ENCODE data around the gene HKDC1. TPM values are rescaled to one million over a fixed set of nuclear protein-coding genes. Genes with fewer than 3 reads are reported as not detected.

HKDC1 gene
- total RNA-seq, 2 experiments from 2014 or later: not detected

GRCh38 chr10:69217119-69217754, 2.9 kb upstream of the HKDC1 start:
- H3K4me3 ChIP-seq (ENCODE audit: low read depth, low read length, poor library complexity, severe bottlenecking): no peak overlapping the region
- H3K4me1 ChIP-seq (ENCODE audit: insufficient read depth, low read length, poor library complexity, severe bottlenecking): peaks cover 6% of the 10 kb centered on the region
- BruUV-seq (replicated peaks): no TSS peak
- intact Hi-C loops (cut with micrococcal nuclease; ENCODE audit: unreplicated experiment): no loop called here
- no peak for TF ChIP-seq CTCF (conservative IDR thresholded peaks at IDR 0.05; ENCODE audit: low read length)
- no peak for TF ChIP-seq EZH2phosphoT487 (IDR thresholded peaks at IDR 0.05; ENCODE audit: borderline replicate concordance, low read depth, low read length)
- H3K4me2 ChIP-seq (ENCODE audit: low read length): no peak overlapping the region
- H3K27ac ChIP-seq (ENCODE audit: low read depth, low read length, poor library complexity, severe bottlenecking): no peak overlapping the region
- H4K20me1 ChIP-seq (ENCODE audit: insufficient read depth, low read length): no peaks in the 10 kb centered on the region
- no peaks in the 10 kb centered on the region for H3K9me3 ChIP-seq (ENCODE audit: low read length)
- no peak overlapping the region for H2AFZ ChIP-seq (ENCODE audit: low read length)
- H3K79me2 ChIP-seq (ENCODE audit: insufficient read depth, low read depth, low read length): no peaks in the 10 kb centered on the region
- ChIA-PET CTCF (ENCODE audit: unreplicated experiment) (no interaction called here), POLR2A (no interaction called here)
- no peaks in the 10 kb centered on the region for H3K36me3 ChIP-seq (ENCODE audit: insufficient read depth, low read length)
- H3K9me2 ChIP-seq (ENCODE audit: insufficient read depth, low read length): no peaks in the 10 kb centered on the region
- DNase-seq (ENCODE audit: low spot score): no peak

GRCh38 chr10:69218831-69219230, 1.3 kb upstream of the HKDC1 start:
- intact Hi-C loops (cut with micrococcal nuclease; ENCODE audit: unreplicated experiment): no loop called here
- POLR2A ChIA-PET: no interaction called here
- H3K4me2 ChIP-seq (ENCODE audit: low read length): no peak overlapping the region

More at GRCh38 chr10:69218831-69219230, 1.3 kb upstream of the HKDC1 start:
- no peaks in the 10 kb centered on the region for H3K36me3 ChIP-seq (ENCODE audit: insufficient read depth, low read length)
- no peak overlapping the region for H3K27ac ChIP-seq (ENCODE audit: low read depth, low read length, poor library complexity, severe bottlenecking)
- peaks cover 19% of the 10 kb centered on the region for H3K4me1 ChIP-seq (ENCODE audit: insufficient read depth, low read length, poor library complexity, severe bottlenecking)
- TF ChIP-seq CTCF (conservative IDR thresholded peaks at IDR 0.05; ENCODE audit: low read length) (no peak), EZH2phosphoT487 (IDR thresholded peaks at IDR 0.05; ENCODE audit: borderline replicate concordance, low read depth, low read length) (no peak)
- BruUV-seq (replicated peaks): no TSS peak
- no peaks in the 10 kb centered on the region for H3K9me2 ChIP-seq (ENCODE audit: insufficient read depth, low read length)
- H4K20me1 ChIP-seq (ENCODE audit: insufficient read depth, low read length): no peaks in the 10 kb centered on the region
- DNase-seq (ENCODE audit: low spot score): no peak
- CTCF ChIA-PET (ENCODE audit: unreplicated experiment): no interaction called here
- no peak overlapping the region for H2AFZ ChIP-seq (ENCODE audit: low read length)
- H3K9me3 ChIP-seq (ENCODE audit: low read length): no peaks in the 10 kb centered on the region
- H3K4me3 ChIP-seq (ENCODE audit: low read depth, low read length, poor library complexity, severe bottlenecking): no peak overlapping the region
- H3K79me2 ChIP-seq (ENCODE audit: insufficient read depth, low read depth, low read length): no peaks in the 10 kb centered on the region
